Measurements from ENCODE around the gene SIGLEC10.
"Not testable (repeated sequence)": the region's sequence is repeated elsewhere in the genome, so short reads cannot be mapped to it uniquely, and the experiment has no call there.

SIGLEC10 gene, protein sequence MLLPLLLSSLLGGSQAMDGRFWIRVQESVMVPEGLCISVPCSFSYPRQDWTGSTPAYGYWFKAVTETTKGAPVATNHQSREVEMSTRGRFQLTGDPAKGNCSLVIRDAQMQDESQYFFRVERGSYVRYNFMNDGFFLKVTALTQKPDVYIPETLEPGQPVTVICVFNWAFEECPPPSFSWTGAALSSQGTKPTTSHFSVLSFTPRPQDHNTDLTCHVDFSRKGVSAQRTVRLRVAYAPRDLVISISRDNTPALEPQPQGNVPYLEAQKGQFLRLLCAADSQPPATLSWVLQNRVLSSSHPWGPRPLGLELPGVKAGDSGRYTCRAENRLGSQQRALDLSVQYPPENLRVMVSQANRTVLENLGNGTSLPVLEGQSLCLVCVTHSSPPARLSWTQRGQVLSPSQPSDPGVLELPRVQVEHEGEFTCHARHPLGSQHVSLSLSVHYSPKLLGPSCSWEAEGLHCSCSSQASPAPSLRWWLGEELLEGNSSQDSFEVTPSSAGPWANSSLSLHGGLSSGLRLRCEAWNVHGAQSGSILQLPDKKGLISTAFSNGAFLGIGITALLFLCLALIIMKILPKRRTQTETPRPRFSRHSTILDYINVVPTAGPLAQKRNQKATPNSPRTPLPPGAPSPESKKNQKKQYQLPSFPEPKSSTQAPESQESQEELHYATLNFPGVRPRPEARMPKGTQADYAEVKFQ

GRCh38 chr19:51417107-51417809 lies at the start of gene SIGLEC10:
TSS of gene SIGLEC10 (minus strand) at chr19:51417642. CDS start at chr19:51417581, 61 bp downstream.
- DNase-seq: peak; percentile 94

GRCh38 chr19:51466723-51467122 lies 49.3 kb upstream of the SIGLEC10 start:
- DNase-seq: peak; percentile 63

GRCh38 chr19:51463976-51464581 lies 46.6 kb upstream of the SIGLEC10 start:
- peak; percentile 41 for DNase-seq

- DNase-seq: no peak
Measured at GRCh38 chr19:51462681-51463080, 45.2 kb upstream of the SIGLEC10 start.

DNA sequence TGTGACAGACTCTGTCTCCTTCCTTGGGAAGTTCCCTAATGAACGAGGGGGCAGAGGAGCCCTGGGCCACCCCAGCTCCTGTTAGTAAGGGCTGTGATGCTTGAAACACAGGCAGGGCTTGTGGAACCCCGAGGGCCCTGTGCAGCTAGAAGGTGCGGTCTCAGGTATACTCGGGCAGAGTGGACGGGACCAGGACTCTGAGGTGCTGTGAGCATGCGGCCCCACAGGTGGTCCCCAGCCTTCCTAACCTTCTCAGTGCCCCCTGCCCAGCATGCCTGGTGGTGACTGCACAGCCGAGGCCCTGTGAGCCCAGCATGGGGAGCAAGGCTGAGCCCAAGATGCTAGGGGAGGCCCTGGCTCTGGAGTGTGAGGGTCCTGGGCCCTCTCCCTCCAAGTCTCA lies 44.8 kb upstream of the SIGLEC10 start:
- no peak for DNase-seq

GRCh38 chr19:51461723-51462161 lies 44.3 kb upstream of the SIGLEC10 start:
- DNase-seq: peak; percentile 88

- peak; percentile 80 for DNase-seq
Measured at GRCh38 chr19:51460164-51460992, 42.9 kb upstream of the SIGLEC10 start.

DNA sequence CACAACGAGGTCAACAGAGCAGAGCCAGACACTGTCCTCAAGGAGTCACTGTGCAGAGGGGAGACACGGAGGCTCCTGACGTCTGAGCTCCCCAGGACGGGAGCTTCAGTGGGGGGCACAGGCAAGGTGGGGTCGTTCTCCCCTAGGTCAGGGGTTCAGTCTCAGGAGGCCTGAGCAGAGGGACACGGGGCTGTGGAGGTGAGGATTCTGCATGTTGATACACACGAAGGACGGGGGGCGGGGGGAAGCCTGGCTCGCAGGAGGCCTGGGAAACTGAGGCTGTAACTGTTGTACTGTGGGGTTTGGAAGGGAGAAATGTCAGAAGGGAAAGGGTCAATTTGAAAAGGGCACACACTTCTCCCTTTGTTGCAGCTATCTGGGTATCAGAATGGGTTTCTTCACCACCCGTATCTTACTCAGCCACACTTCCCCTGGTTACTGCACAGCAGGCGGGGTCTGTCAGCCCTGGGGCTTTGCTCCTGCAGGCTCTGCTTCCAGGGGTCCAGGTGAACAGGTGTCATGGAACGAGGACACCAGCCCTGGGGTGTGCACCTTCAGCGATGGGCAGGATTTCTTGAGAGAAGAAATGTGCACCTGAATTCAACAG lies 41.6 kb upstream of the SIGLEC10 start:
- DNase-seq: no peak

DNA sequence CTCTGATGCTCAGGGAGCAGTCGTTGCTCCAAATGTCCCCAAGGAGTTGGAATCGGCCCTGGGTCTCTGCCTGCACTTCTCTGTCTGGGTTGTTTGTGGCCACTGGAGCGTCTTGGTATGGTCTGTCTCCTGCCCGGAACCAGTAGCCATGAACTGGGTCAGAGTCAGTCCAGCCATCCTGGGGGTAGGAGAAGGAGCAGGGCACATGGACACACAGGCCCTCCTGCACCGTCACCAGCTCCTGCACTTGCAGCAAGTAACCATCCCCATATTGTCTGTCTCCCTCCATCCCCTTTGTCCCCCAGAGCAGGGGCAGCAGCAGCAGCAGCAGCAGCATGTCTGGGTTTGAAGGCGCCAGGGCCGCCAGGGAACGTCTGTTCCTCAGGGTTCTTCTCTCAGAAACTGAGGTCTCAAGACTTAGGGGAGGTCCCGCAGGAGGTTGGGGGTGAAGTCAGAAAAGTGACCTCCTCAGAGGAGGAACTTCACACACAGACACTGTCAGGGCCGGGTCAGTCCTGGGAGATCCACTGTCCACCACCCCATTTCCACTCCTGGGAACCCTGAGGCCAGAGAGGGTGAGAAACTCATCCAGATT lies 40.7 kb upstream of the SIGLEC10 start, which contains the start of gene SIGLEC8:
TSS of gene SIGLEC8 (minus strand) at position 404 of the 595 bp plus-strand sequence. CDS start at position 337, 67 bp downstream.
- DNase-seq: no peak

DNA sequence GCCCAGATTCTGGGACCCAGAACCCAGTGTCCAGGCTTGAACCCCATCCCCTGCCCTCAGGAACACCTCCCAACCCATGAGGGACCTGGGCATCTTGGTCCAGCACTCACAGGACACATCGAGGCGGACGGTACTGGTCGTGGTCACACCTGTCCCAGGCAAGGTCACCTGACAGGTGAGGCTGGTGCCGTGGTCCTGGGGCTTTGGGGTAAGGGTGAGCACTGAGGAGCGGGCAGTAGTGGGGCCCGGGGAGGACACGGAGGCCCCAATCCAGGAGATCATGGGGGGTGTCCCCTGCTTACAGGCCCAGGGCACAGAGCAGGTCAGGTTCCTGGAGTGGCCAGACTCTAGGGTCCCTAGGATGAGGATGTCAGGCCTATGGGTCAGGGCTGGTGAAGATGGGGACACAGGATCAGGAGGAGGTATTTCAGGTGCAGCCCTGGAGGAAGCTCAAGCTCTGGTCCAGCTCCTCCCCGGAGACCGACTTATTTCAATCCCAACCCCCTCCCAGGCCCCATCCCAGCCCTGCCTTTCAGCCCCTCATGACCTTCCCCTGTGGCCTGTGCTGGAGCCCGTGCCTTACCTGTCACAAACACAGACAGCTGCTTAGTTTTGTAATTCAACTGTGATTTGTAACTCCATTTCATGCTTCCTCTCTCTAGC lies 40.0 kb upstream of the SIGLEC10 start:
- no peak for DNase-seq

- peak; percentile 75 for DNase-seq
Measured at GRCh38 chr19:51456541-51457290, 39.3 kb upstream of the SIGLEC10 start.

DNA sequence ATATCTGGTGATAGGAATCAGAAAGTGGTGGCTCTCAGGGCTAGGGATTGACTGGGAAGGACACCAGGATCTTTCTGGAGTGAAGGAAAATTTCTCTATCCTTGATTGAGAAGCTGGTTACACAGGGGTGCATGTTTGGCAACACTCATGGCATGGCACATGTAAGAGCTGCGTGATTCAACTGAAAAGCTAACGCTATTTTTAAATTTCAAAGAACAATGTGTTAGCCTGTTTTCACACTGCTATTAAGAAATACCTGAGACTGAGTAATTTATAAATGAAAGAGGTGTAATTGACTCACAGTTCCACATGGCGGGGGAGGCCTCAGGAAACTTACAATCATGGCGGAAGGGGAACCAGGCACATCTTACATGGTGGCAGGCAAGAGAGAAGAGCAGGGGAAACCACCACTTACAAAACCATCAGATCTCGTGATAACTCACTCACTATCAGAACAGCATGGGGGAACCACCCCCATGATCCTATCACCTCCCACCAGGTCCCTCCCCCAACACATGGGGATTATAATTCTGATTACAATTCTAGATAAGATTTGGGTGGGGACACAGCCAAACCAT lies 33.4 kb upstream of the SIGLEC10 start:
- DNase-seq: no peak

DNA sequence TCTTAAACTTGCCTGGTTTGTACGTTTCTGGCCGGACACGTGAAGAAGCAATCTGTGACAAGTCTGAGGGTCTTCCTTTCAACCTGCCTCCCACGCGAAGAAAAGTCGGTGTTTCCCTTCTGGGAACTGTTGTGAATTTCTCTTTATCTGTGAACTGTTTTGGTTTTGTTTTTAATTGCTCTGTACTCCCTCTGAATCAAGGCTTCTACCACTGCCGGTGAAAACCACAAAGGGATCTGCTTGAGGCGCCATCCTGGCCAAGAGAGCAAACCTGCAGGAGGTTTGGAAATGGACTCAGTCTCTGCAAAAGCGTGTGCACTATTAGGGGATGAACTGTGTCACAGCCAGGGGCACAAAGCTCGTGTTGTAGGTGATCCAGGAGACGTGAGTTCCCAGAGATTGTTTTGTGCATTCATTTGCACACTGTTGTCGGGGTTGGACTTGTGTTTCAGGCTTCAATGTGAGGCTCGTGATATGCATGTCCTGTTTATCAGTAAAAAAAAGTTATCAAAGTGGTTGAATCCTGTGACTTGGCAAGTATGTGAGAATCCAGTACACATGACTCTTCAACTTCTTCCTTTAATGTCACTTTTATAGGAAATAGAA lies 31.1 kb upstream of the SIGLEC10 start:
- DNase-seq: no peak

DNA sequence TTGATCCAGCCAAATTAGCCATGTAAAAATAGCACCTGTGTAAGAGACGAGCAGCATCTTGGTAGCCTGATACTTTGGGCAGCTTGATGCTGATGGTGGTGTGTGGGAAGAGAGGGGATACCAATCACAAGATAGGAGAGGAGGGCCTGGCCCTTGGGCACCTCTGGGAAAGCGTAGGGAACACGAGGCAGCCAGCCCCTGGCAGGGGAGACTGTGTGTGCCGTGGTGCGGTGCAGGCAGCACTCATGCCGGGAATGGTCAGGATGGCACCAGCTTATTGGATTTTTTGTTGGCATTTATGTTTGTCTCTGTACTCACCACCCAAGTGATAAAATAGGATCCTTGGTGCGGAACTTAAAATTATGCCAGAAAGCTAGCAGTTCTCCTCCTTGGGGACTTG lies 30.6 kb upstream of the SIGLEC10 start:
- DNase-seq: no peak

GRCh38 chr19:51447510-51447909 lies 30.1 kb upstream of the SIGLEC10 start:
- not testable (repeated sequence) for DNase-seq

DNA sequence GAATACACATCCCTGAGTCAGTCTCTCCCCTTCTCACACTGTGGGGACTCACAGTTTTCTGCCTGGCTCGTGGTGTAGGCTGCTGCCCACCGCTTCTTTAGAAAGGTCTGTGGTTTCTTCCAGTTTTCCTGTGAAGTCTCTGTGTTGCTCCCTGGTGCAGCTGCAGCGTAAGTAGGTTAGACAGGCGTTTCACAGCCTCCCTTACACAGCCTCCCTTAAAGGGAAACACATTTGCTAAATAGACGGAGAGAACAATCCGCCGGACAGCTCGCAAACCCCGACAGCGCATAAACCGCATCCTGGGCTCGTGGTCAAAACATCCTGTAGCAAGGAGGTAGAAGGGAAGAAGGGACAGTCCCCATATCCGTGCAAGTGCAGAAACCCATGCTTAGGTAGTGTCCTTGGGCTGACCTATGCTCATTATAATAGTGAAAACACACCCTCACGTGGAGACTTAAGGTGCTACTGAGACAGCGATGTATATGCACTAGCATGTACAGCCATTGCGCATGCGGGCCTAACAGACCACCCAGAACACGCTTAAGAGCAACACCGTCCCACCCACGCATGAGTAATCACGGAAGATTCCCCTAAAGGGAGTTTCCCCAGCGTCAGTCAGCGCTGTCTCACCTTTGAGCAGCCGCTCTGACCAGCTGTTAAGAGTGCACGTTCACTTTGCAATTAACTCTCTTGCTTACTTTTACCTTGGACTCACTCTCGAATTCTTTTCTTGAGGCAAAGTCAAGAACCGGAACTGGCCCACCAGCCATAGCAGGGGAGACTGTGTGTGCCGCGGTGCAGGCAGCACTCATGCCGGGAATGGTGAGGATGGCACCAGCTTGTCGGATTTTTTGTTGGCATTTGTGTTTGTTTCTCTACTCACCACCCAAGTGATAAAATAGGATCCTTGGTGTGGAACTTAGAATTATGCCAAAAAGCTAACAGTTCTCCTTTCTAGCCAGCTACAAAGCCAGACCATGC lies 24.3 kb upstream of the SIGLEC10 start:
- peak; percentile 58 for DNase-seq

DNA sequence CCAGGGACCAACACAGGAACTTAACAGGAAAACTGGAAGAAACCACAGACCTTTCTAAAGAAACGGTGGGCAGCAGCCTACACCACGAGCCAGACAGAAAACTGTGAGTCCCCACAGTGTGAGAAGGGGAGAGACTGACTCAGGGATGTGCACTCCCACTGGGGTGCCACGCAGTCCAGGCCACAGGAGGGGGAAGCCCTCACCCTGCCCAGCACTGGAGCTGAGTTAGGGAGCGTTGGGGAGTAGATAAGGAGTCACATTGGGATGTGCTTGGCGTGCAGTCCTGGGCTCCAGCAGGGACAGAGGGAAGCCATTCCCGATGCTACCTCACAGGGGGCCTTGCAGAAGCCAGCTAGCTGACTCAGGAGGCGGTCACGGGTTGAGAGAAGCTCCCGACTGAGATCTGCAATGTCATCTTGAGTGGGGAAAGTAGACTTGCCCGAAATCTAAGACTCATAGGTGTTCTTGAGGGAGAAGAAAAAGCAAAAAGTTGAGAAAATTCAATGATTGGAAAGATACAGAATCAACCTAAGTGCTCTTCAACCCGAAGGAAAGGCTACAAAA lies 23.5 kb upstream of the SIGLEC10 start:
- no peak for DNase-seq
